Breast epithelium (tissue), 4 donors: ENCODE measurements around the gene CHMP4B. TPM values are rescaled to one million over a fixed set of nuclear protein-coding genes. Genes with fewer than 3 reads are reported as not detected.

Experiments used
- DNase-seq, 2 donors: peaks; one replicate each; pipeline ENCODE4 v3.0.0-alpha.2; 2019; ENCODE audit warnings: low spot score in 2 of 2
- H3K27ac ChIP-seq, 2 donors: fragments of 200-600 bp; sonication (generic) in 1 of 2; one replicate each; pipeline ENCODE4 v1.5.1; 2016 to 2019; ENCODE audit warnings: mild to moderate bottlenecking in 1 of 2
- H3K27me3 ChIP-seq, 2 donors: fragments of 200-600 bp; sonication (generic) in 1 of 2; one replicate each; pipeline versions ENCODE4 v1.5.1 to v1.6.0; 2017 to 2019; ENCODE audit warnings: control low read depth in 1 of 2, mild to moderate bottlenecking in 1 of 2
- H3K36me3 ChIP-seq: fragments of 200-600 bp; one replicate; pipeline ENCODE4 v1.5.1; 2019
- H3K4me1 ChIP-seq, 2 donors: fragments of 200-600 bp; sonication (generic); one replicate each; pipeline ENCODE4 v1.5.1; 2016 to 2019; ENCODE audit warnings: control low read depth in 1 of 2
- H3K4me3 ChIP-seq, 3 donors: fragments of 200-600 bp; sonication (generic); 1 replicate in 2 of 3; 2 replicates in 1 of 3; pipeline ENCODE4 v1.5.1; 2016 to 2019; ENCODE audit warnings: mild to moderate bottlenecking in 3 of 3, moderate library complexity in 2 of 3
- H3K9me3 ChIP-seq, 2 donors: fragments of 200-600 bp; sonication (generic) in 1 of 2; one replicate each; pipeline ENCODE4 v1.5.1; 2016 to 2019; ENCODE audit warnings: control low read depth in 1 of 2
- CTCF ChIP-seq, 3 donors: fragments of 450-650 bp; IDR thresholded peaks; one replicate each; pipeline ENCODE4 v1.5.1; 2016 to 2017; ENCODE audit warnings: antibody characterized with exemption in 3 of 3, mild to moderate bottlenecking in 3 of 3, moderate library complexity in 3 of 3
- POLR2A ChIP-seq: fragments of 450-650 bp; IDR thresholded peaks from one replicate; pipeline ENCODE4 v1.6.1; 2016; ENCODE audit warnings: antibody characterized with exemption, mild to moderate bottlenecking, moderate library complexity
- POLR2AphosphoS5 ChIP-seq, 3 donors: sonication (generic); formaldehyde crosslinking; IDR thresholded peaks; one replicate each; pipeline ENCODE4 v1.6.1; 2017; ENCODE audit warnings: antibody characterized with exemption in 3 of 3
- intact Hi-C: fragments of 100-400 bp; cut with DNase I; formaldehyde crosslinking; loops from one replicate; pipeline ENCODE4 v1.15.1; 2023; ENCODE audit warnings: low total_unique reads
- total RNA-seq, 3 donors: library from RNA; depleted of rRNA; stranded (reverse); fragments of >200 nt; gene quantifications; one replicate each; pipeline ENCODE4 v1.1.0, GENCODE V29; 2016

CHMP4B gene
- total RNA-seq, 3 donors from 2014 or later = 76.4 to 106 (median 95.4) TPM

- H3K4me3 ChIP-seq = no peak overlapping the region
- intact Hi-C loops = no loop called here
- no peaks in the 10 kb centered on the region for H3K36me3 ChIP-seq
- peaks cover 4 to 6% of the 10 kb centered on the region in 2 donors for H3K9me3 ChIP-seq
- DNase-seq = no peak
- no peak overlapping the region for H3K27ac ChIP-seq
- no peaks in the 10 kb centered on the region for H3K4me1 ChIP-seq
- no peak for TF ChIP-seq CTCF (IDR thresholded peaks at IDR 0.05)
- TF ChIP-seq POLR2A = no peak
- no peak for TF ChIP-seq POLR2AphosphoS5 (IDR thresholded peaks at IDR 0.05)
- H3K27me3 ChIP-seq = no peaks in the 10 kb centered on the region
These were observed 63.0 kb downstream of the CHMP4B start for GRCh38 chr20:33874129-33874528.

GRCh38 chr20:33875055-33875454, 63.9 kb downstream of the CHMP4B start:
- TF ChIP-seq CTCF (IDR thresholded peaks at IDR 0.05) = no peak
- TF ChIP-seq POLR2AphosphoS5 (IDR thresholded peaks at IDR 0.05) = no peak
- no peak for TF ChIP-seq POLR2A
- intact Hi-C loops = no loop called here
- Histone ChIP-seq H3K27me3 (no peaks in the 10 kb centered on the region), H3K36me3 (no peaks in the 10 kb centered on the region), H3K4me3 (no peak overlapping the region), H3K27ac (no peak overlapping the region), H3K4me1 (no peaks in the 10 kb centered on the region), H3K9me3 (peaks cover 8 to 16% of the 10 kb centered on the region in 2 donors)
- DNase-seq = no peak

GRCh38 chr20:33875534-33876026, 64.4 kb downstream of the CHMP4B start:
- H3K4me3 ChIP-seq = no peak overlapping the region
- peaks cover 8 to 16% of the 10 kb centered on the region in 2 donors for H3K9me3 ChIP-seq
- TF ChIP-seq POLR2A (no peak), POLR2AphosphoS5 (IDR thresholded peaks at IDR 0.05) (no peak), CTCF (IDR thresholded peaks at IDR 0.05) (no peak)
- no peaks in the 10 kb centered on the region for H3K4me1 ChIP-seq
- DNase-seq = no peak
- intact Hi-C loops = no loop called here
- H3K27ac ChIP-seq = no peak overlapping the region
- no peaks in the 10 kb centered on the region for H3K36me3 ChIP-seq
- no peaks in the 10 kb centered on the region for H3K27me3 ChIP-seq

- H3K36me3 ChIP-seq = no peaks in the 10 kb centered on the region
- no peak overlapping the region for H3K4me3 ChIP-seq
- peaks cover 8 to 16% of the 10 kb centered on the region in 2 donors for H3K9me3 ChIP-seq
- intact Hi-C loops = no loop called here
- no peaks in the 10 kb centered on the region for H3K27me3 ChIP-seq
- no peaks in the 10 kb centered on the region for H3K4me1 ChIP-seq
- H3K27ac ChIP-seq = no peak overlapping the region
- no peak for DNase-seq
- TF ChIP-seq POLR2AphosphoS5 (IDR thresholded peaks at IDR 0.05) (no peak), POLR2A (no peak), CTCF (IDR thresholded peaks at IDR 0.05) (no peak)
These were observed 67.4 kb downstream of the CHMP4B start for GRCh38 chr20:33878583-33878982.

- Histone ChIP-seq H3K9me3 (peaks cover 8 to 16% of the 10 kb centered on the region in 2 donors), H3K27me3 (no peaks in the 10 kb centered on the region), H3K27ac (no peak overlapping the region), H3K4me3 (no peak overlapping the region), H3K4me1 (no peaks in the 10 kb centered on the region), H3K36me3 (no peaks in the 10 kb centered on the region)
- no peak for DNase-seq
- intact Hi-C loops = no loop called here
- TF ChIP-seq POLR2AphosphoS5 (IDR thresholded peaks at IDR 0.05) (no peak), POLR2A (no peak), CTCF (IDR thresholded peaks at IDR 0.05) (no peak)
These were observed 69.2 kb downstream of the CHMP4B start for GRCh38 chr20:33880396-33880795.
